Left renal pelvis (tissue), 4 donors: ENCODE data around the gene UQCC3. TPM values are rescaled to one million over a fixed set of nuclear protein-coding genes. Genes with fewer than 3 reads are reported as not detected.
"Not testable (repeated sequence)": the region's sequence is repeated elsewhere in the genome, so short reads cannot be mapped to it uniquely, and the experiment has no call there.

Experiments
- DNase-seq, 4 donors: peaks; one replicate each; pipeline ENCODE4 v3.0.0-alpha.2; 2013; ENCODE audit warnings: low read depth in 4 of 4, low spot score in 3 of 4
- polyA plus RNA-seq, 4 donors: library from polyadenylated mRNA; unstranded; fragments of 120-200 nt; gene quantifications; one replicate each; pipeline ENCODE4 v1.2.1, GENCODE V29; 2013; ENCODE audit not compliant: insufficient read length in 4 of 4

Gene UQCC3
- polyA plus RNA-seq, 4 donors, result 6.0 to 12.6 (median 7.6) TPM

DNA sequence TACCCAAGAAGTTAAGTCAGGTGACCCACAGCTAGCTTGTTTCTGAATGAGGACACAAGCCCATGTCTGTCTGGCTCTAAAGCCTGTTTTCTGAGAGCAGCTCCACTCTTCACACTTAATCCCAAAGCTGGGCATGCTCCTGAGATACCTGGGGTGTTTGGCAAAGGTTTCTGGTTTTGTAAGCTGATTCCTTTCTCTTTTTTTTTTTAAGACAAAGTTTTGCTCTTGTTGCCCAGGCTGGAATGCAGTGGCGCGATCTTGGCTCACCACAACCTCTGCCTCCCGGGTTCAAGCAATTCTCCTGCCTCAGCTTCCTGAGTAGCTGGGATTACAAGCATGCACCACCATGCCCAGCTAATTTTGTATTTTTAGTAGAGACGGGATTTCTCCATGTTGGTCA lies 22.2 kb downstream of the UQCC3 start:
- not testable (repeated sequence) for DNase-seq

- DNase-seq, result no peak
Measured at GRCh38 chr11:62694455-62695167, 23.1 kb downstream of the UQCC3 start.

DNA sequence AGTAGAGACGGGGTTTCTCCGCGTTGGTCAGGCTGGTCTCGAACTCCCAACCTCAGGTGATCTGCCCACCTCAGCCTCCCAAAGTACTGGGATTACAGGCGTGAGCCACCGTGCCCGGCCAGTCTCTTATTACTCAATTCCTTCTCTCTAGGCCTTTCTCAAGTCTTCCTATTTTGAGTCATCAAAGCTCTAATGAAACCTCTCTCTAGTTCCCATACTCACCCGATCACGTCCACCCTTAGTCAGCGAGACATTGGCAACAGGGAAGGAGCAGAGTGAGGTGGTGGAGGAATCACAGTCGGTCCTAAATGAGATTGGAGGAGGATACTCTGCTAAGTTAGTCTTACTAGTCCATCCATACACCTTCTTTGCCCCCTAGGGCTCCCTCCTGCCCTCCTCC lies 30.8 kb downstream of the UQCC3 start:
- no peak for DNase-seq

DNA sequence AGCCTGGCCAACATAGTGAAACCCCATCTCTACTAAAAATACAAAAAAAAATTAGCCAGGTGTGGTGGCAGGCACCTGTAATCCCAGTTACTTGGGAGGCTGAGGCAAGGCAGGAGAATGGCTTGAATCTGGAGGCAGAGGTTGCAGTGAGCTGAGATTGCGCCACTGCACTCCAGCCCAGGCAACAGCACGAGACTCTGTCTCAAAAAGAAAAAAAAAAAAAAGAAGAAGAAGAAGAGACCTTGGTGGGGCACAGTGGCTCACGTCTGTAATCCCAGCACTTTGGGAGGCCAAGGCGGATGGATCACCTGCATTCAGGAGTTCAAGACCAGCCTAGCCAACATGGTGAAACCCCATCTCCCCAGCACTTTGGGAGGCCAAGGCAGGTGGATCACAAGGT lies 32.4 kb downstream of the UQCC3 start:
- DNase-seq, result not testable (repeated sequence)

DNA sequence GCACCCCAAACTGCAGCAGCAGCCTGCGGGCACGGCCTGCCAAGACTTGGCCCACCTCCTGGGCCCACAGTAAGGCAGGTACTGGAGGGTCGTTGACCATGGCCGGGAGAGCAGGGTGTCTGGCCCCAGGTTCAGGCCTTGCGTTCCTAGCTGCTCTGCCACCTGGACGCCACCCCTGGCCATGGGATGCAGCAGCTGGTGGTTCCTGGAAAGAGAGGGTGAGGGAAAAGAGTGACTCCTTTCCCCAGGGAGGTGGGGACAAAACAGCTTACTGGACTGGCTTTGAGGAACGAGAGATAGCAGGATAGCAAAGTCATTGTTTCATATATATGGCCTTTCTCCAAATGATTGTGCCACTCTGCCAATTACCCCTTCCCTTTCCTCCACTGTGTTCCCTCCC lies 33.9 kb downstream of the UQCC3 start:
- DNase-seq, result no peak

- peak; percentile 77 to 84 (median 84) for DNase-seq
Measured at GRCh38 chr11:62705880-62706849, 34.7 kb downstream of the UQCC3 start.

- DNase-seq, result no peak
Measured at GRCh38 chr11:62706850-62707247, 35.4 kb downstream of the UQCC3 start.

DNA sequence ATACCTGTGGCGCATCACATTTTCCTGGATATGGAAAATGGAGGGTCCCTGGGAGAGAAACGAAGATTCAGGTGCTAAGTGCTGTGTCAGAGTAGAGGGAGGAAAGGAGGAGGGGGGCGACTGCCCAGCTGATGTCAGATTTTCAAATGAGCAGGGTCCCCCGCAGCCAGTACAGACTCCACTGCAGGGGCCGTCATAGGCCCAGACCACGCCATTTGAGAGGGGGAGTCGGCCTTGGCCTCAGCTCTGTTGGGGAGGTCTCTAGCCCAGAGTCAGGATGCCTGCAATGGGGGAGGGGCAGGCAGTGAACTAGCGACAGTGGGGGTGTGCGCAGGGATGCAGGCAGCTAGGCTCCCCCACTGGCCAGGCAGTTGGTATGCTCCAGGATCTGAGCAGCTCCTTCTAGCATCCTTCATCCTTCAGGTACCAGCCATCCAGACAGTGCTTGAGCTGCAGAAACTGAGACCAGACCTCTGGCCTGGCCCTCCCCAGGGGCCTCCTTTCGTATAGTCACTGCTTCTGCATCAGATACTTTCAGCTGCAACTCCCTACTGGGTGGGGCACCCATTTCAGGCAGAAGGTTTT lies 35.9 kb downstream of the UQCC3 start, which contains the start of the genes BSCL2 and GNG3:
BSCL2 (minus strand) TSS at position 148 of the 585 bp plus-strand sequence. CDS start 229 bp downstream, outside the sequence.
GNG3 (plus strand) TSS at position 400 of the 585 bp plus-strand sequence. CDS start 620 bp downstream, outside the sequence.
- peak in 2 of 4 donors; percentile 65 to 70 for DNase-seq

DNA sequence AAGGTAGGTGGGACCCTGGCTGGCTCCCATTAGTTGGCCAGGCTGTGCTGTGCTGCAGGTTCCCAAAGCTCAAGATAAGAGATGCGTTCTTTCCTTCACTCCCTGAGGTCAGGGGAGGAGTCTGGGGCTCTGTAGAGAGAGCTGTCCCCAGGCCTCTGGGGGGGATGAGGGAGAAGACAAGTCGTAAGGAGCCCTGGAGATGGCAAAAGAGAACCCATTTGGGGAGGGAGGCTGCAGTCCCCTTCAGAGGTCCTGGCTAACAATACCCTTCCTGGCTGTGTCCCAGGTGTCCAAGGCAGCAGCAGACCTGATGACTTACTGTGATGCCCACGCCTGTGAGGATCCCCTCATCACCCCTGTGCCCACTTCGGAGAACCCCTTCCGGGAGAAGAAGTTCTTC lies 36.9 kb downstream of the UQCC3 start:
- DNase-seq, result no peak

GRCh38 chr11:62708793-62709192 lies 37.3 kb downstream of the UQCC3 start:
- DNase-seq, result no peak

DNA sequence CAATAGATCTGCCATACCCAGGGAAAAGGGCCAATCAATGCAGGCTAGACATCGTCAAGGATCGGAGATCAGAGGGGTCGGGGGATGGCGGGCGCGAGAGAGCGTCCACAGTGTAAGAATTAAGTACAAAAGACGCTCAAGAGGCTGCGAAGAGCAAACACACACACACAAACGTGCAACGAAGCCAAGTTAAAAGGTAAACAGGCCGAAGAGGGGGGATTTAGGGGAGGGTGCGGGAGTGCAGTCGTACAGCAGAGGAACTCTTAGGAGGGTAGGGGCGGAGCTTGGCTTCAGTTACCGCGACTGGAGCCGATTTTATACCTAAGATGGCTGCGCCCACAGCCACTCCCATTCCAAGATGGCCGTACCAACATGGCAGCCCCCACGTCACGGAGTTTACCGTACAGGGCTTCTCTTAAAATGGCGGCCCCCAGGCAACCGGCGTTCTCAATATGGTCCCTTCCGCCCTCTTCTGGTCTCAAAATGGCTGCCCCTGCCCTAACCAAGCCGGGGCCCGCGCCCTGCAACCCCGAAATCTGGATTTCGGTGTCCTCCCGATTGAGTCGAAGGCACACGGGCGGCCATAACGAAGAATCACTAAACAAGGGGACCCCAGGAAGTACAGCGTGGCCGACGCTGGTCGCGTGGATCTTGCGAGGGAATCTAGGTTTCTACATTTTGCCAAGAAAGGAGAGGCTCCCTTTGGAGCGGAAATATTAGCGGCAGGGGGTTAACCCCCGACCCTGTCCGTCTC lies 38.0 kb downstream of the UQCC3 start:
- DNase-seq, result peak; percentile 94 to 98 (median 96)

DNA sequence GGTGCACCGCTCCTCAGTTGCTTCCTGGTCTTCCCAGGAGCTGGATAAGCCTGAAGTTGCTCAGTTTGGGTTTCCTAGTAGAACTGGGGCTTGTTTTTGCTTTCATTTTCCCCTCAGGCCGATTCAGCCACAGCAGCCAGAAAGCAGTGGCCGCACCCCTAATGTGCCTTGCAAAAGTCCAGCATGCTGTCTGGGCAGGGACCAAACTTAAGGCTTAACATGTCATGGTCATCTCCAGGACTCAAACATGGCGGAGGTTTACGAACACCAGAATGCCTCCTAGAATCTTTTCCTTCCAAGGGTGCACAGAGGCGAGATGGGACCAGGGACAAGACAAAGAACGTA lies 38.5 kb downstream of the UQCC3 start:
- no peak for DNase-seq

DNA sequence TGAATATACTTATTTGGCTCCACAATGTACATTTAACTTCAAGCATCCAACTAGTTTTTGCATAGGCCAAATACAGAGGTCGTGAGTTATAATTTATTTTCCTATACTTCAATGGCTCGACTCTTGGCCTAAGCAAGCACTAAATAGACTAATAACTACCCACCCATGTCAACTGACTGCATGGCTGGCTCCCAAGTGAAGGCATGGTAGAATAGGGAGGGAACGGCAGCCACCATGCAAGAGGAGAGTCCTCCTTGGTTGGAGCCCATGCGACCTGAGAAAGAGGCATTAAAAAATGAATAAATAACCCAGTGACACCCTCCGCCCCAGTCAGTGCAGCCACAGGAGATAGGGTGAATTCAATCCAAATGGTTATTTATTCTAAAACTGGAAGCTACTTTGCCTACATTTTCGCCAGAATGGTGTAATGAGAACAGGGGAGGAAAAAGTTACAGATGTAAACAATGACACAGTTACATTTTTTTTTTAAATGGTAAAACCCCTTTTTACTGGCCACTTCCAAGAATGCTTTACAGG lies 40.9 kb downstream of the UQCC3 start:
- no peak for DNase-seq

GRCh38 chr11:62712861-62713260 lies 41.4 kb downstream of the UQCC3 start:
- no peak for DNase-seq

GRCh38 chr11:62713343-62713742 lies 41.9 kb downstream of the UQCC3 start:
- no peak for DNase-seq

- no peak for DNase-seq
Measured at GRCh38 chr11:62715150-62716130, 44.0 kb downstream of the UQCC3 start.

DNA sequence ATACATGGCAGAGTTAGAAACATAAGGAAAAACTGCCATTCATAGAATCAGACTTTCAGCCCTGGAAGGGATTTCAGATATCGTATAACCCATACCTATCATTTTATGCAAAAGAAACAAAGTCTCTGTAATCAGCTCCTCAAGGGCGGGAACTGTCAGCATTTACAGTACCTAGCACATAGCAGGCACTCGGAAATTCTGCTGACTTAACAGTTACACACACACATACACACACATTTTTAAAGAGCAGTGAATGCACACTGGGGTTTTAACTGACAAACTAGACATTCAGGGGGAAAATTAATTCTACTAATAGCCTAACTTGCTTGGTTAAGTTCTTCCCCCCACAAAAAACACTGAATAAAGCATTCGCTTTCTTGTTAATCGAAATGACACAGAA lies 44.7 kb downstream of the UQCC3 start:
- no peak for DNase-seq

- no peak for DNase-seq
Measured at GRCh38 chr11:62716816-62717215, 45.3 kb downstream of the UQCC3 start.
